NT2/D1 (cell line): Measurements from ENCODE around the gene JUN.

Experiments used
- DNase-seq: peaks from one replicate; pipeline ENCODE4 v3.0.0-alpha.2; 2011; ENCODE audit warnings: low read depth, low spot score
- H3K27me3 ChIP-seq: 2 replicates; pipeline ENCODE4 v1.6.0; 2011; ENCODE audit warnings: mild to moderate bottlenecking; ENCODE audit not compliant: insufficient read length, insufficient read depth
- H3K36me3 ChIP-seq: 2 replicates; pipeline ENCODE4 v1.6.1; 2011; ENCODE audit warnings: mild to moderate bottlenecking, low read length, mixed read lengths; ENCODE audit not compliant: insufficient read depth, insufficient read length
- H3K4me1 ChIP-seq: 2 replicates; pipeline ENCODE4 v1.5.1; 2011; ENCODE audit not compliant: insufficient read depth, insufficient read length
- H3K4me3 ChIP-seq: 2 replicates; pipeline ENCODE4 v1.5.1; 2011; ENCODE audit warnings: low read depth; ENCODE audit not compliant: insufficient read length
- H3K9ac ChIP-seq: 2 replicates; pipeline ENCODE4 v1.6.0; 2011; ENCODE audit warnings: low read depth; ENCODE audit not compliant: insufficient read length
- H3K9me3 ChIP-seq: 2 replicates; pipeline ENCODE4 v1.5.1; 2011; ENCODE audit warnings: mild to moderate bottlenecking, low read length; ENCODE audit not compliant: insufficient read depth
- SUZ12 ChIP-seq: IDR thresholded peaks from 2 replicates; pipeline ENCODE4 v1.6.1; 2011; ENCODE audit not compliant: insufficient read length, insufficient read depth; ENCODE audit errors: extremely low read depth
- YY1 ChIP-seq: IDR thresholded peaks from 2 replicates; pipeline ENCODE4 v1.6.1; 2011; ENCODE audit not compliant: insufficient read length, insufficient read depth
- ZNF274 ChIP-seq: IDR thresholded peaks from 2 replicates; pipeline ENCODE4 v1.6.1; 2011; ENCODE audit warnings: mild to moderate bottlenecking, low read depth, low read length

The JUN gene

DNA sequence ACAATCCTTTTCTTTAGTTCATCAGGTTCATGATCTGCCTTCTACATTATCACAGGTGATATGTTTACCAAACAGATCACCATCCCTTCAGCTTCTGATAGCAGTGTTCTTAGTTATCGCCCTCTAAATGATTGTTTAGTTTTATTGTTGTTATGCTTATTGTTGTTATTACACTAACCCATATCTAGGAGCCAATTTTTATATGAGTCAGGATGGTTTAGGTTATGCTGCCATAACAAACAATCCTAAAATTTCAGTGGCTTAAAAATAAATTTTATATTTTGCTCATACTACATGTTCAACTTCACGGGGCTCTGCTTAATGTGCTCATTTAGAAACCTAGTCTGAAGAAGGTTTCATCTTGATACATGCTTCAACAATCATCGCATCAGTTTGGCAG is 4.4 kb upstream of the JUN start:
- H3K4me3 ChIP-seq = no peak overlapping the region
- no peaks in the 10 kb centered on the region for H3K36me3 ChIP-seq
- H3K9ac ChIP-seq = no peak overlapping the region
- peaks cover 3% of the 10 kb centered on the region for H3K4me1 ChIP-seq
- TF ChIP-seq ZNF274 = no peak
- no peak for TF ChIP-seq SUZ12
- TF ChIP-seq YY1 = no peak
- H3K9me3 ChIP-seq = peaks cover 14% of the 10 kb centered on the region
- peaks cover 2% of the 10 kb centered on the region for H3K27me3 ChIP-seq
- DNase-seq = no peak

DNA sequence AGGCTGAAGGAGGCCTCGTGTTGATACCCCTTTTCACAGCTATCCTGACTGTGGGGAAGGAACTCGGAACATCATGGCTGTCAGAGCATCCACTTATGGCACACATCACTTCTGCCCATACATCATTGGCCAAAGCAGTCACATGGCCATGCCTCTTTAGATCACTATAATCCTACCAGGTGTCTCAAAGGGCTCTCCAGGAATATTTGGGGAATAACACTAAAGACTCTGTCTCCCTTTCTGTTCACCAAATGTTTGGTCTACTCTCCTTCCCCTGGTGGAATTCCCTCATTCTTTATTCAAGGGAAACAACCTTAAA is 3.0 kb upstream of the JUN start:
- no peak overlapping the region for H3K9ac ChIP-seq
- no peak overlapping the region for H3K4me3 ChIP-seq
- H3K36me3 ChIP-seq = peaks cover 11% of the 10 kb centered on the region
- no peak for TF ChIP-seq SUZ12
- no peak for TF ChIP-seq ZNF274
- no peak for TF ChIP-seq YY1
- H3K27me3 ChIP-seq = peaks cover 2% of the 10 kb centered on the region
- no peak for DNase-seq
- peaks cover 11% of the 10 kb centered on the region for H3K4me1 ChIP-seq
- peaks cover 22% of the 10 kb centered on the region for H3K9me3 ChIP-seq

DNA sequence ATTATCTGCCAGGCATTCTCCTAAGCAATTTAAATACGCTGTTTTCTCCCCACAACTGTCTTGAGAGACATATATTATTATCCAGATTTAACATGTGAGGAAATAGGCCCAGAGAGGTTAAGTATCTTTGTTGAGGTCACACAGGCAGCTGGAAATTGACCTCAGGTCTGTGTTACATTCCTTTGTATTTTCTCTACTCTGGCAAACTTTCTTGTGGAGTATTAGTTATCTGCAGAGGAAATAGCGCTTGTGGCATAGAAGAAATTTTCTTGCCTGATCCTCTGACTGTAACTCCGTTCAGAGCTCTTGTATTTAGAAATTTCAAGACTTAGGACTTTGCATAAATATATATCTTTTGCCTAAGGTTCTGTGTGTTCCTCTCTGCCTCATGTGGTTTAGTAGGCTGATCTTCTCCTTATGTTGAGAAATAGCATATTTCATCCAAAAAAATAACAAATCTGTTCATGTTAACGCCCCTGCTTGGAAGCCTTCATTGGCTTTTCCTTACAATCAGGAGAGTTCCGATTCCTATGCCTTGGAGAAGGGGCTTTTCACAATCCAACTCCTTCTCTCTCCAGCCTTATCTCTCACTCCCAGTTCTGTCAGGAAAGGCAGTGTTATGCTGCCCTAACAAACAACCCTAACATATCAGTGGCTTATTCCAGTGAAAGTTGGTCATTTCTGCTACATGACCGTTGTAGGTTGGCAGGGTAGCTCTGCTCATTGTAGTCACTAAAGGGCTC is 2.5 kb upstream of the JUN start:
- no peak overlapping the region for H3K4me3 ChIP-seq
- H3K9ac ChIP-seq = peak overlapping the region; percentile 92

GRCh38 chr1:58785442-58786058 is 1.7 kb upstream of the JUN start:
- DNase-seq = peak; percentile 25
- Histone ChIP-seq H3K4me3 (peak overlapping the region; percentile 84), H3K36me3 (peaks cover 24% of the 10 kb centered on the region), H3K9ac (peak overlapping the region; percentile 92), H3K27me3 (peaks cover 2% of the 10 kb centered on the region), H3K4me1 (peaks cover 12% of the 10 kb centered on the region), H3K9me3 (peaks cover 26% of the 10 kb centered on the region)
- no peak for TF ChIP-seq ZNF274
- TF ChIP-seq YY1 = no peak
- no peak for TF ChIP-seq SUZ12

More for the DNA sequence above, 2.5 kb upstream of the JUN start:
- Histone ChIP-seq H3K4me1 (peaks cover 12% of the 10 kb centered on the region), H3K27me3 (peaks cover 2% of the 10 kb centered on the region), H3K9me3 (peaks cover 26% of the 10 kb centered on the region), H3K36me3 (peaks cover 16% of the 10 kb centered on the region)
- no peak for TF ChIP-seq SUZ12
- TF ChIP-seq ZNF274 = no peak
- no peak for TF ChIP-seq YY1
- DNase-seq = no peak

GRCh38 chr1:58784758-58785441 is 1.1 kb upstream of the JUN start:
- TF ChIP-seq ZNF274 (no peak), SUZ12 (no peak), YY1 (no peak)
- H3K36me3 ChIP-seq = peaks cover 24% of the 10 kb centered on the region
- peaks cover 2% of the 10 kb centered on the region for H3K27me3 ChIP-seq
- H3K4me3 ChIP-seq = peak overlapping the region; percentile 84
- DNase-seq = peak; percentile 71
- H3K4me1 ChIP-seq = peaks cover 12% of the 10 kb centered on the region
- peaks cover 26% of the 10 kb centered on the region for H3K9me3 ChIP-seq
- peak overlapping the region; percentile 92 for H3K9ac ChIP-seq

DNA sequence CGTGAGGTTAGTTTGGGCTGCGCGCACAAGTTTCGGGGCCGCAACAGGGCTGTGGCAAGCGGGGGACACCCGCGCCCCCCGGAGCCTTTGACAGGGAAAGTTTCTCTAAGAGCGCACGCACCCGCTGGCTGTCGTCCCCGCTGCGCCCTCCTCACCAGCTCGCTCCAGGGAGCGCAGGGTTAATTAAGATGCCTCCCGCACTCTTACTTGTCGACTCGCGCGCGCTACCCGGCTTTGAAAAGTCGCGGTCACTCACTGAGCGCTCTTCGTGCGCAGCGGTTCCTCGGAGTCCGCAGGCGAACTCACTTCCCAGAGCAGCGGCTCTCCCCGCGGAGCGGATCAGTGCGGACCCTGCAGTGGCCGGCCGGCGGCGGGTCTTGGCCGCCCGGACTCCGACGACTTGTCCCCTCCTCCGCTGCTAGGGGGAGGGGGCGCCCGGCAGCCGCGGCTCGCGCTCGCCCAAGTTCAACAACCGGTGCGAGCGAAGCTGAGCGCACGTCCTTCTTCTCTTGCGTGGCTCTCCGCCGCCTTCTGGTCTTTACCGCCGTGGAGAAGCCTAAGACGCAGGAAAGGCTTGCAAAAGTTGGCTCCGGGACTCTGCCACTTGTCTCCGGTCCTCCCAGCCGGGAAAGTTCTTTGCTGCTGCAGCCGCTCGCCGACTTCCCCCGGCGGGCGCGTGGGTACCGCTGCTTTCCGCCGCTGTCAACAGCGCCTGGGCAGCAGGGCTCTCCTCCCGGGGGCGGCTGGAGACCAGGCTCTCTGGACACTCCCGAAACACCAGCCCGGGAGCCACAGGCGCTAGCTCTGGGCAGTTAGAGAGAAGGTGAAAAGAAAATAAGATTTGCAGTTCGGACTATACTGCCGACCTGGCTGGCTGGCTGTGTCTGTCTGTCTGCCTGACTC is 506 bp downstream of the JUN start:
- Histone ChIP-seq H3K4me3 (peak overlapping the region; percentile 94), H3K27me3 (peaks cover 2% of the 10 kb centered on the region), H3K36me3 (peaks cover 24% of the 10 kb centered on the region), H3K4me1 (peaks cover 12% of the 10 kb centered on the region), H3K9me3 (peaks cover 18% of the 10 kb centered on the region), H3K9ac (peak overlapping the region; percentile 98)
- TF ChIP-seq ZNF274 = no peak
- TF ChIP-seq SUZ12 = no peak
- TF ChIP-seq YY1 = no peak
- peak; percentile 33 for DNase-seq
